Kidney glomerular epithelial cell (primary cell): ENCODE results near the gene HYAL2.

ENCODE experiments used
- DNase-seq: peaks from one replicate; lab custom pipeline; 2025; lab: John Stamatoyannopoulos, UW

HYAL2 gene

DNA sequence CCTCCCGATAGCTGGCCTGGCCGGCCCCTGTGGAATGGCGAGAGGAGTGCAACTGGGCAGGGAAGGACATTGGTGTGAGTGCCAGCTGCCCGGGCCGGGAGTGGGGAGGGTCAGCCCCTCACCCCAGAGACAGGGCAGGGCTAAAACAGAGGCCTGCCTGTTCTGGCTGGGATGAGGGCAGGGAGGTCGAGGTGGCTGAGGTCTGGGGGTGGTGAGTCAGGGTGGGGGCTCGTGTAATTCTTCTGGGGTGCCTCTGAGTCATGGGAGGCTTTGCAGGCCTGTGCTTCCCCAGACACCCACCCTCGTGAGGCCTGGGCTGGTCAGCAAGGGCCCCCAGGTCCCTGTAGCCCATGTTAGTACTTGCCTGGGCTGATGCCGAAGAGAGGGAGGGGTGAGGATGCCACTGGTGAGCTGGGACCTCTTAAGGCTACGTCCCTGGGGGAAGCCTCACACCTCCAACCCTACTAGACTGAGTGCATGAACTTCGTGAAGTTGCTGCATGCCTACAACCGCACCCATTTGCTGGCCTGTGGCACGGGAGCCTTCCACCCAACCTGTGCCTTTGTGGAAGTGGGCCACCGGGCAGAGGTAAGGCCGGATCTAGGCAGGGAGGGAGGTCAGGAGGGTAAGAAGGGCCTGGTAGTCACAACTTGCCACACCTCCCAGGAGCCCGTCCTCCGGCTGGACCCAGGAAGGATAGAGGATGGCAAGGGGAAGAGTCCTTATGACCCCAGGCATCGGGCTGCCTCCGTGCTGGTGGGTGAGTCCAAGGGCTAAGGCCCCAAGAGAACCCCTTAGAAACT is 51.9 kb downstream of the HYAL2 start:
- DNase-seq, result no peak

DNA sequence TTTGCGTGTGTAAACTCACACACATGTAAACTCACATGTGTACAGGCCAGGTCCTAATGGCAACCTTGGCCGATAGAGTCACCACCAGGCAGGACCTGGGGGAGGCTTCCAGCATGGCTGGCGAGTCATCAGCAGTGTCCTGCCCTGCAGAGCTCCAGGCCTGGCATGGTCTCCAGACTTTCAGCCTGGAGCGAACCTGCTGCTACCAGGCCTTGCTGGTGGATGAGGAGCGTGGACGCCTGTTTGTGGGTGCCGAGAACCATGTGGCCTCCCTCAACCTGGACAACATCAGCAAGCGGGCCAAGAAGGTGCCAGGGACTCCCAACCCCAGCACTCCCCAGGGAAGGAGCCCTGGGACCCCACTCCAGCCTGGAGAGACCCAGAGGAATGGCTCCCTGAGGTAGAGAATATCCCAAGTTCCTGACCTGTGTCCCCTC is 52.5 kb downstream of the HYAL2 start:
- DNase-seq, result peak; percentile 54

DNA sequence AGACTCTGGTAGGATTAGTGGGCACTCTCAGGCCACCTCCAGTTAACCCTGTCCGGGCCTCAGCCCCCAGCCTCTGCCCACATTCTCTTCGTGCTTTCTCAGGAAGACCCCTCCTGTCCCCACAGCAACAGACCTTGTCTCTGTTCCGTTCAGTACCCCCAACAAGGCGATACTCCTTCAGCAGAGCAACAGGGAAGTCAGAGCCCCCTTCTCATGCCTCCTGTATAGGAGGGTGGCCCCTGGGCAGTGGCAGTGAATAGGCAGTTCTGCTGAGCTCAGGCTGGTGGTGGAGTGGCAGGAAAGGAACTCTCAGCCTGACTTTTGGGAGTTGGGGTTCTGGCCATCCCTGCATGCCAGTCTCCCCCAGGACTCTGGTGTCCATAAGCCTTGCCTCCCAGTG is 53.1 kb downstream of the HYAL2 start:
- DNase-seq, result no peak

DNA sequence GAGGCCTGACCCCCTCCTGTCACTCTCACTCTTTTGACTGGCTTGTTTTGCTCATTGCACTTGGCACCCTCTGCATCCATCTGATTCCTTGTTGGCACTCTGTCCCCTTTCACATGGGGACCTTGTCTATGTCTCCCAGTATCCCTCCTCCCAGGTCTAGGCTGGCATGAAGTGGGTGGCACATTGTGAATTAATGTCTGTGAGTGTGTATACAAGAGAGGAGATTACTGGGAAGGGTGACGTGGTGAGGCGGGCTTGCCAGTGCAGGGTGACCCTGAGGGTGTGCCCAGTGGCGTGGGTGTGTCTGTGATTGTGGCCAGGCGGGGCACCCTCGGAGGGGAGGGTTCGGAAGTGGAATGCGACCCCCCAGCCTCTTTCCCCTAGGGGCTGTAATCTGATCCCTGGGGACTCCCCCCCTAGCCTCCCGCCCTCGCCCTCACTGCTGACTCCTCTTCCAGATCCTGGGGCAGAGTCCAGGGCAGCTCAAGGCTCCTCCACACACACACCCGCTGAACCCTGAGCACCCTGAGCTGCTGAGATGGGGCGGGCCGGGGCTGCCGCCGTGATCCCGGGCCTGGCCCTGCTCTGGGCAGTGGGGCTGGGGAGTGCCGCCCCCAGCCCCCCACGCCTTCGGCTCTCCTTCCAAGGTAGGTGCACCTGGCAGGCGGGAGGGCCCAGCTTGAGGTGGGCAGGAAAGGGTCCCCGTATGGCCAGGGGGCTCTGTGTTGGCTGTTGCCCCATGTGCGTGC is 53.7 kb downstream of the HYAL2 start, which contains the start of gene SEMA3B:
TSS of gene SEMA3B (plus strand) at position 445 of the 749 bp plus-strand sequence. CDS start at position 539, 94 bp downstream.
- peak; percentile 72 for DNase-seq

DNA sequence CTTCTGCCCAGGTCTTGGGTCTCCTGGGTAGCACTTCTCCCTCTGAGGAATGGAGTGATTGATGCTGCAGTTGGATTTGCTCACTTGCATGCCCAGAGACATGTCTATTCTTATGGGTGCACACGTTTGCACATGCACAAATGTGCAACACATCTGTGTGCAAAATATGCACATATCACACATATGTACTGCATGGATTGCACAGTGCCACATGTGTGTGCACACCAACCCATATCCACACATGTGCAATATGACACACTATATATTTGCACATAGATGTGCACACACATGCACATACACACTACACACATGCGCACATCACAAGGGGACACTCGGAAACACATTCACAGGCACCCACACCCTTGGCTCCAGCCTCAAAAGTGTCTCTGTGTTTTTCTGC is 54.3 kb downstream of the HYAL2 start:
- no peak for DNase-seq
